K562 (cell line): Measurements from ENCODE around the gene SYNGR4. TPM values are rescaled to one million over a fixed set of nuclear protein-coding genes. Genes with fewer than 3 reads are reported as not detected.
A peak's percentile ranks its signal among the peaks of the same experiment; 100 is the strongest.

ENCODE experiments used
- C11orf30 ChIP-seq: fragments of 450-650 bp; IDR thresholded peaks from 2 replicates; pipeline ENCODE4 v1.6.1; 2016; ENCODE audit warnings: low read depth, mild to moderate bottlenecking
- CBFB ChIP-seq: sonication (generic); formaldehyde crosslinking; IDR thresholded peaks from 2 replicates; pipeline ENCODE4 v1.4.0; 2020; ENCODE audit warnings: mild to moderate bottlenecking, missing genetic modification reagents
- HES1 ChIP-seq: fragments of 450-650 bp; IDR thresholded peaks from 2 replicates; pipeline ENCODE4 v1.6.1; 2016; ENCODE audit warnings: low read depth, mild to moderate bottlenecking, moderate library complexity
- KDM2B ChIP-seq: fragments of 250-450 bp; sonication (Bioruptor Pico); IDR thresholded peaks from 2 replicates; pipeline ENCODE4 v1.8.0; 2021; ENCODE audit warnings: mild to moderate bottlenecking, moderate library complexity
- KDM5B ChIP-seq: fragments of 200-600 bp; sonication (generic); IDR thresholded peaks from 2 replicates; pipeline ENCODE4 v1.6.1; 2012; ENCODE audit warnings: low read depth, mild to moderate bottlenecking, moderate library complexity, low read length, control low read depth, inconsistent platforms; ENCODE audit not compliant: insufficient replicate concordance
- POLR2B ChIP-seq: fragments of 450-650 bp; IDR thresholded peaks from 2 replicates; pipeline ENCODE4 v1.6.1; 2018; ENCODE audit warnings: low read depth; ENCODE audit not compliant: partially characterized antibody
- RAD21 ChIP-seq, 2 experiments: fragments of 250-450 bp in 1 of 2; fragments of 450-650 bp in 1 of 2; sonication (Bioruptor Pico) in 1 of 2; formaldehyde crosslinking in 1 of 2; IDR thresholded peaks in 1 of 2; conservative IDR thresholded peaks in 1 of 2; 2 replicates each; pipeline versions ENCODE4 v1.4.0 to v1.8.0; 2020 to 2022; ENCODE audit warnings: mild to moderate bottlenecking in 2 of 2, moderate library complexity in 1 of 2
- RBM14 ChIP-seq: fragments of 200-400 bp; formaldehyde crosslinking; IDR thresholded peaks from 2 replicates; pipeline ENCODE4 v1.6.1; 2018; ENCODE audit warnings: low read depth, mild to moderate bottlenecking, low read length, moderate library complexity, borderline replicate concordance; ENCODE audit not compliant: insufficient read depth
- REST ChIP-seq, 2 experiments: fragments of 450-650 bp; formaldehyde crosslinking in 1 of 2; IDR thresholded peaks; 2 replicates each; pipeline versions ENCODE4 v1.4.0 to v1.6.1; 2014 to 2020; ENCODE audit warnings: mild to moderate bottlenecking in 2 of 2, borderline replicate concordance in 1 of 2, low read depth in 1 of 2
- TRIM28 ChIP-seq: fragments of 450-650 bp; IDR thresholded peaks from 2 replicates; pipeline ENCODE4 v1.6.1; 2017
- ZKSCAN3 ChIP-seq: fragments of 250-450 bp; sonication (Bioruptor Pico); IDR thresholded peaks from 2 replicates; pipeline ENCODE4 v1.4.0; 2020
- ZMIZ1 ChIP-seq, 2 experiments: fragments of 150-350 bp in 1 of 2; IDR thresholded peaks; 2 replicates each; pipeline ENCODE4 v1.6.1; 2012 to 2016; ENCODE audit warnings: low read depth in 2 of 2, low read length in 2 of 2, mild to moderate bottlenecking in 1 of 2, moderate library complexity in 1 of 2
- ZNF133 ChIP-seq: fragments of 250-450 bp; sonication (Bioruptor Pico); IDR thresholded peaks from 2 replicates; pipeline ENCODE4 v1.4.0; 2020; ENCODE audit warnings: mild to moderate bottlenecking
- ZNF707 ChIP-seq: fragments of 250-450 bp; sonication (Bioruptor Pico); conservative IDR thresholded peaks from 2 replicates; pipeline ENCODE4 v1.8.0; 2022; ENCODE audit warnings: inconsistent platforms, mild to moderate bottlenecking, moderate library complexity
- polyA plus RNA-seq, 8 experiments: library from polyadenylated mRNA; depleted of rRNA in 4 of 8; stranded (reverse) in 5 of 8; unstranded in 3 of 8; fragments of >200 nt; fragmentation: Nextera tagmentation in 2 of 8; fragmentation: Illumina TruSeq in 1 of 8; extraction: Ambion mirVana in 2 of 8; extraction: Trizol in 1 of 8; gene quantifications; 2 replicates each; pipeline versions ENCODE4 v1.2.1 to v1.2.3, GENCODE V29; 2011 to 2014; ENCODE audit warnings: inconsistent platforms in 1 of 8, missing spikeins in 1 of 8
- total RNA-seq, 7 experiments: library from RNA; depleted of rRNA in 6 of 7; stranded (reverse); fragments of >200 nt in 6 of 7; fragmentation: Illumina TruSeq in 2 of 7; extraction: Trizol in 2 of 7; gene quantifications; 2 replicates each; pipeline versions ENCODE4 v1.2.1 to v1.2.3, GENCODE V29; 2011 to 2021; ENCODE audit warnings: low replicate concordance in 1 of 7

Gene SYNGR4
- total and polyA plus RNA-seq, 9 of the 15 experiments (the other 6 are each of a cell fraction or from before 2014, with no cell fraction given): 0.07 to 0.14 TPM; not detected in 7

GRCh38 chr19:48418317-48419064 is 54.3 kb downstream of the SYNGR4 start (continued):
- TF ChIP-seq CBFB: no peak
- TF ChIP-seq REST (IDR thresholded peaks at IDR 0.05; ENCODE audit: borderline replicate concordance): peak; percentile 13; the same call in 1 of the 2 replicates
- no peak for TF ChIP-seq REST (CRISPR knock-in tag; IDR thresholded peaks at IDR 0.05; ENCODE audit: low read depth)
- TF ChIP-seq KDM5B: no peak
- no peak for TF ChIP-seq TRIM28
- peak; percentile 37 to 49; a peak in 3 of 4 replicates for TF ChIP-seq RAD21 (CRISPR knock-in tag; conservative IDR thresholded peaks at IDR 0.05 in 1 of 2, IDR thresholded peaks at IDR 0.05 in 1 of 2)
- TF ChIP-seq ZNF707 (CRISPR knock-in tag): no peak
- no peak for TF ChIP-seq ZNF133 (CRISPR knock-in tag)
- no peak for TF ChIP-seq C11orf30
- TF ChIP-seq KDM2B (CRISPR knock-in tag): no peak
- TF ChIP-seq ZMIZ1 (IDR thresholded peaks at IDR 0.05; ENCODE audit: low read depth in 2 of 2, low read length in 2 of 2): no peak
- no peak for TF ChIP-seq ZKSCAN3 (CRISPR knock-in tag)
- TF ChIP-seq POLR2B: no peak
- no peak for TF ChIP-seq RBM14
- no peak for TF ChIP-seq HES1
